GM10847 (cell line): Measurements from ENCODE around the gene MARCHF6.

ENCODE experiments used
- POLR2A ChIP-seq: IDR thresholded peaks from 2 replicates; pipeline ENCODE4 v1.6.1; 2011; ENCODE audit not compliant: insufficient read length; ENCODE audit errors: extremely low read depth

MARCHF6 gene

GRCh38 chr5:10321882-10322281 lies 31.6 kb upstream of the MARCHF6 start:
- no peak for TF ChIP-seq POLR2A

- no peak for TF ChIP-seq POLR2A
Measured at GRCh38 chr5:10323588-10324488, 29.7 kb upstream of the MARCHF6 start.

DNA sequence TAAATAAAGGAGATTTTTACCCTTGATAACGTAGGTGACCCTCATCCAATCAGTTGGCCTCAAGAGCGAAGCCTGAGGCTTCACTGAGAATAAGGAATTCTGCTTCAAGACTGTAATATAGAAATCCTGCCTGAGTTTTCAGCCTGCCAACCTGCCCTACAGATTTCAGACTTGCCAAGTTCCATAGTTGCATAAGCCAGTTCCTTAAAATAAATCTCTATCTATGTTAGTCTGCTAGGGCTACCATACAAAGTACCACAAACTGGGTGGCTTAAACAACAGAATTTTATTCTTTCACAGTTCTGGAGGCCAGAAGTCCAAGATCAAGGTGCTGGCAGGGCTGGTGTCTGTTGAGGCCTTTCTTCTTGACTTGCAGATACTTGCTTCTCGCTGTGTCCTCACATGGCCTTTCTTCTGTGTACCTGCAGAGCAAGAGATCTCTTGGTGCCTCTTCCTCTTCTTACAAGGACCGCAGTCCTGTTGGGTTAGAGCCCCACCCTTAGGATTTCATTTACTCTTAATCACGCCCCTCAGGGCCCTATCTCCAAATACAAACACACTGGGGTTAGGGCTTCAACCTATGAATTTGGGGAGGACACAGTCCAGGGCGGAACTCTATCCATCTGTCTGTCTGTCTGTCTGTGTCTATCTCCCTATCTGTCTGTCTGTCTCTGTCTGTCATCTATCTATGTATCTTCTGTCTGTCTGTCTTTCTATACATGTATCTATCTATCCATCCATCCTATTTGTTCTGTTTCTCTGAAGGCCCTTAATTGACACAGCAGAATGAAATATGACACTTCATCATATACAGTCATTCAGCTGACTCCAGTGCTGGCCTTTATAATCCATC lies 28.8 kb upstream of the MARCHF6 start:
- TF ChIP-seq POLR2A, result no peak

DNA sequence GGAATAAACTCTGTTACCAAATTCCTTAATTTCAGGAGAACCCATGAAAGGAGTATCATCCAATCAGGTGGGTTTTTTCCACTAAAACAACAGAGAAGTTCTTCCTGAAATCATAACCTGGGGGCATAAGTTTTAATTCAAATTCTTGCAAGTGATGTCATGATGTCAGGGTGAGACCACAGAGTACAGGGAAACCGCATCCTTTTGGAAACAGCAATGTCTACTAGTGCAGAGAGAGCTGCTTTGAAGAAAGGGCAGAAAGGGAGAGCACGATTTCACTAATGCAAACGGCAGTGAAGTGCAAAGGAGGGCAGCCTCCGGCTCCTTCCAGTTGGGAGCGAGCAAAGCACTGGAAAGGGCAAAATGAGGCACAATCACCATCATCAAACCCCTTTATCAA lies 25.2 kb upstream of the MARCHF6 start:
- no peak for TF ChIP-seq POLR2A

DNA sequence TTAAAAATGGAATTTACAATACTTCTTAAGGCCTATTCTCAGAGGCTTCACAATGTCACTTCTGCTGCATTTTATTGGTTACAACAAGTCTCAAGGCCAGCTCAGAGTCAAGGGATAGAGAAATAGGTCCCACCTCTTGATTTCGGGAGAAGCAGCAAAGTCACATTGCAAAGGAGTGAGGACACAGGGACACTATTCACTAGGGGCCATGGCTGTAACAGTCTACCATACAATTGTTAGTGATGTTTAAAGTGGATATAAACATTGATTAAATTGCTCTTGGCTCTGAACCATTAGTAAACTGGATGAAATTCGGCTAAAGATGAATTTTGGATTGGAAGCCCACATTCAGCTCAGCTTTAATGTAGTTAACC lies 24.1 kb upstream of the MARCHF6 start:
- TF ChIP-seq POLR2A, result no peak

- no peak for TF ChIP-seq POLR2A
Measured at GRCh38 chr5:10329820-10330481, 23.5 kb upstream of the MARCHF6 start.

DNA sequence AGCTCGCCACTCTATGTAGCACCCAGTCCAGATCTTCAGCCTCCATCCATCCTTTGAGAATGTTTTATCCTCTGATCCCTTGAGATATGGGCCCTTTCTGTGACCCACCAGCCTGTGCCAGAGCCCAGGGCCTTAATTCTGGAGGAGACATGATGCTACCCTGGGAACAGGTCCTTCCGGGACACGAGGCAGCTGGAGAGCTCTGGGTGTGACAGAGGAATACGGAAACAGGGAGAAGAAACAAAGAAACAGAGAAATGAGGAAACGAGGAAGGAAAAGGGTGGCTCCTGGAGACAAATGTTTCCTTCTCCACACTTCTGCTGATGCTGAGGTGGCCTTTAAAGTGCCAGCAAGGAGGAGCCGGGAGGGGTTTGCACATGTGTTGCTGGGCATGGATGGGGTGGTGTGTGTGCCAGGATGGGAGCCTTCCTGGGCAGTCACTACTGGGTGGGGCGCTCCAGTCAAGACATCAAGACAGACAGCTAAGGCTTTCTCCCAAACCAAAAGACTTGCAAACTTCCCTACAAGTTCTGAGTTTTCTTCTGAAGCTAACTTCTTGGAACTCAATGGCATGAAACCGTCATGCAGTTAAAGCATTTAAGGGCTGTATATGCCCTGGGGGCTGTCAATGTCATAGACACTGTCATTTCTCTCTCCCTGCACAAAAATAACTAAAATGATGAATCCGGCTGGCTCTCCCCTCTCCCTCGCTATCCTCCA lies 22.8 kb upstream of the MARCHF6 start:
- TF ChIP-seq POLR2A, result no peak

GRCh38 chr5:10331341-10331796 lies 22.1 kb upstream of the MARCHF6 start:
- TF ChIP-seq POLR2A, result no peak

GRCh38 chr5:10332301-10332700 lies 21.2 kb upstream of the MARCHF6 start:
- no peak for TF ChIP-seq POLR2A

DNA sequence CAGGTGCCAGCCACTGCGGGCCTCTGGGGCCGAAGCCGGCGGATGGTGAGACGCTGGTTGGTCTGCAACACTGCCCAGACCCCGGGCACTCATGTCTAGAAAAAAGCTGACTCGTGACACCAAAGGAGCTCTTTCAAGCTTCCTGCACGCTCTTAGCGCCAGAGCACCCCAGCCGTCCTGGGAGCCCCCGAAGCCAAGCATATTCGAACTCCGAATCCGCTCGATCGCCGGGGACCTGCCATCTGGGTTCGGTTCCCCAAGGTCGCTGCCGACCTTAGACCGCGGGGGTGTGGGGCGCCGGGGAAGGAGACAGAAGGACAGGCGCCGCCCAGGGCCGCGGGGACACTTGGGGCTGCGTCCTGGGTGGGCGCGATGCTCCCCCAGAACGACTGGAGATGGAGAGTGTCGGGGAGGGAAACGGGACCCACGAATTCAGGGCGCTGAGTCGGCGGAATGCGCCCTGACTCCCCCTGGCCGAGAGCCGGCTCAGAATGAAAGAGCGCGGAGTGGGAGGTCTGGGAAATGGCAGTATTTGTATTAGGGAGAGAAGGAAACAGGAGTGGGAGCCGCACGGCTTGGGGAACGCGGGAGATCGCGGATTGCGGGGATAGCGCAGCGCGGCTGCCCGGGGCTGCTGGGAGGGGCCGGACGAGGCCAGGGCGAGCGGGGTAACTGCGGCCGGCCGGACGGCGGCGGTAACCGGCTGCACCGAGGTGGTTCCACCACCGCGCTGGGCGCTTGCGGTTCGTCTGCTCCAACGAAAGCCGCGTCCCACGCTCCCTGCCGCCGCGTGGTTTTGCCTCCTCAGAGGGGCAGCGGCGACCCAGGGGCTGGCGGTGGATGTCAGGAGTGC lies 20.1 kb upstream of the MARCHF6 start:
- TF ChIP-seq POLR2A, result no peak

DNA sequence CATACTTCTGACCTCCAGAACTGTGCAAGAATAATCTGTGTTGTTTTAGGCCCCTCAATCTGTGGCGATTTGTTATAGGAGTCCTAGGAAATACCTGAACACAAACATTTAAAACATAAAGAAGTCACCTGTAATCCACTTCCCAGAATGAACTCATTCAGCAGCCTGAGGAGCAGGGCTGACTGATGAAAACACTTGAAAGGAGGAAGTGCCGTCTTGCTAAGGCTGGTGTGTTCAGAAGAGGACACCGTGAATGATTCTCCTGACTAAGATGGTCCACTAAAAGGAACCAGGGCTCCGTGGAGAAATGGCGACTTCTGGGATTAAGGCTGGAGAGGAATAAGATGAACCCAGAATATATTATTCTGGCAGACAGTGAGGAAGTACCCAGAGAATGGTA lies 18.7 kb upstream of the MARCHF6 start:
- no peak for TF ChIP-seq POLR2A

DNA sequence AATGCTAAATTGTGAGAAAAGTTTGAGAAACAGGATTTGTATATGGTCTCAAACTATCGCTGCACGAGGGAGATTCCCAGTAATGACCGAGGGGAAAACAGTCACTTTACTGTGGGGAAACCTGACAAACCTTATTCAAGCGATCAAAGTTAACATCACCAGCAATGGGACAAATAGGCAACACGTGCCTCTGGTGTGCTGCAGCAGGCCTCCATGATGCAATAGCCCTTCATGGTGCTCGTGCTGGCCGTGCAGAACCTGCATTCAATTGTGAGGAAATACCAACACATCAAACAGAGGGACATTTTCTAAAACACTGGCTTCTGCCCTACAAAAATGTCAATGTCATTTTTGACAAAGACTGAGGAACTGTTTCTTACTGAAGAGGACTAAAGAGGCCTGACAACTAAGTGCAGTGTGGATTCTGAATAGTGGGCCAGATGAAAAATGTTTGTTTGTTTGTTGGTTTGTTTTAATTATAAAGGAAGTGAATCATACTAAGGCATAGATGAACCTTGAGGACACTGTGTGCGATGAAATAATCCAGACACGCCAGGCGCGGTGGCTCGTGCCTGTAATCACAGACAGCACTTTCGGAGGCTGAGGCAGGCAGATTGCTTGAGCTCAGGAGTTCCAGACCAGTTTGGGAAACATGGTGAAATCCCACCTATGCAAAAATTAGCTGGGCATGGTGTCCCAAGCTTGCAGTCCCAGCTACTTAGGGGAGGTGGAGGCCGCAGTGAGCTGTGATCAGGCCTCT lies 17.6 kb upstream of the MARCHF6 start:
- no peak for TF ChIP-seq POLR2A

DNA sequence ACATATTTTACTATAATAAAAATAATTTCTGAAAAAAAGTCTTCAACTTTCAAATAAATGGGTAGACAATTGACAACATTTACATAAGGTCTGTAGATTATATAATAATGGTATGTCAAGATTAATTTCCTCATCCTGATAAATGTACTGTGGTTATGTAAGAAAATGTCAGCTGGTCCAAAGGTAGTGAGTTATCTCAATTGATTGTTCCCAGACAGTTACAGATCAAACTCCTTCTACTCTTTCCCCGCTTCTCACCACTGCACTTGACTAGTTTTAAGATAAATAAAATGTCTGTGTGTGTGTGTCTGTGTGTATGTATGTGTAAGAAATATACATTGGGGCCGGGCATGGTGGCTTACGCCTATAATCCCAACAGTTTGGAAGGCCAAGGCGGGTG lies 16.4 kb upstream of the MARCHF6 start:
- TF ChIP-seq POLR2A, result no peak
